NCI-H82 treated with DMSO at 0.1 percent for 48 hours (cell line): ENCODE results near the gene NXNL1.

ENCODE experiments used
- DNase-seq: peaks from one replicate; lab custom pipeline; 2025; ENCODE audit not compliant: unreplicated experiment; lab: John Stamatoyannopoulos, UW

The NXNL1 gene

DNA sequence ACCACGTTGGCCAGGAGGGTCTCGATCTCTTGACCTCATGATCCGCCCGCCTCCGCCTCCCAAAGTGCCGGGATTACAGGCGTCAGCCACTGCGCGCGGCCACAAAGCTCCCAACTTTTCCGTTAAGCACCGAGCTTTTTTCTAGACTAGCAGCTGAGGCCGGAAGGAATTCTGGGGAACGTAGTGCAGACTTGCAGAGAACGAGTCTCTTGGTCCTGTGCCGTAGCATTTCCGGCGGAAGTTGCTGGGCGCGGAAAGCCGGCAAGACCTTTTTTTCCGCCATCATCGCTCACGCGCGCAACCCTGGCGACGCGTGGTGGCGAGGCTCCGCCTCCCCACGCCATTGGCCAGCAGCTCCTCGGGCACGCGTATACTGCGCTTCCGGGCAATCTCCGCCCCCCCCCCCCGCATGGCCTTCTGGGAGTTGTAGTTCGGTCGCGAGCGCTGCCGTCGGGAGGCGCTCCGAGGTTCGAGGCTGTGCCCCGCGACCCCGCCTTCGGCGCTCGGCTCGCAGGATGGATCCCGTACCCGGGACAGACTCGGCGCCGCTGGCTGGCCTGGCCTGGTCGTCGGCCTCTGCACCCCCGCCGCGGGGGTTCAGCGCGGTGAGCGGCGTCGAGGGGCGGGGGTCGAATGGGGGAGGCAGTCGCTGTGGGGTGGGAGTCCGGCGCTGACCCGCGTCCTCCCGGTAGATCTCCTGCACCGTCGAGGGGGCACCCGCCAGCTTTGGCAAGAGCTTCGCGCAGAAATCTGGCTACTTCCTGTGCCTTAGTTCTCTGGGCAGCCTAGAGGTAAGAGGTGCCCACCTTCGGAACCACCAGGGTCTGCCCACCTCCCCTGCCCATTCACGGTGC lies 40.9 kb downstream of the NXNL1 start, which contains the start of gene MVB12A:
Gene MVB12A (plus strand): TSS at position 427 of the 854 bp plus-strand sequence. CDS start 89 bp downstream, at position 516.
- peak; percentile 100 for DNase-seq

DNA sequence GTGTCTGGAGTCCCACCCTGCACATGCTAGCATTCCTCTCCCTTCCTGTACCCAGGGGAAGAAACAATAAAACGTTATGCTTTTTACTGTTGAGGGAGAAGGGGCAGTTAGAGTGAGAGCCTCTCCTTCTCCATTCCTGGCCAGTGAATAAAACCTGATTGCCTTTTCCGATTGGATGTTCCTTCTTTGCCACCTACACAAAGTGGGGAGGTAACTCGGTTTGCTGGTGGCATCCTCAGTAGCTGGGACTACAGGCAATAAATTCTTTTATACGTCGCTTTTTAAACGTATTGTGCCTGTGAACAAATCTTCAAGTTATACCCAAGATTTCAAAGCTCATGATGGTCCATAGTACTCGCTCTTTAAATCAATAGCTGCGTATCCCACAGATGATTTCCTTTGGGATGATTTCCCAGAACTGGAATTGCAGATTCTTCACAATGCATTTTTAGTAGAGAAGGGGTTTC lies 41.5 kb downstream of the NXNL1 start:
- DNase-seq = no peak

DNA sequence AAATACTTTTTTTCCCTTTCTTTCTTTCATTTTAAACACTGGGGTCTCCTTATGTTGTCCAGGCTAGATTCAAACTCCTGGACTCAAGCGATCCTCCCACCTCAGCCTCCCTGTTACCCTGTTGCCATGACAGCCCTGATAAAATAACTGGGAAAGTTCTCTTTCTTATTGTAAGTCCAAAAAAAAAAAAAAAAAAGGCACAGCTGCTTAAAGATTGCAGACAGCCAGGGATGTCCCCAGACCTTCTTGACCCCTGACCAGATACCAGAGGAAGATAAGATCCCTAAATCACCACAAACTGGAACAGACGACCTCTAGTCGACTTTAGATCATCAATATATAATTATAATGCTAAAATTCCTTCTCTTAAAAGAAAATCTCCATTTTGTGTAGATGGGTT lies 42.0 kb downstream of the NXNL1 start:
- DNase-seq = no peak

DNA sequence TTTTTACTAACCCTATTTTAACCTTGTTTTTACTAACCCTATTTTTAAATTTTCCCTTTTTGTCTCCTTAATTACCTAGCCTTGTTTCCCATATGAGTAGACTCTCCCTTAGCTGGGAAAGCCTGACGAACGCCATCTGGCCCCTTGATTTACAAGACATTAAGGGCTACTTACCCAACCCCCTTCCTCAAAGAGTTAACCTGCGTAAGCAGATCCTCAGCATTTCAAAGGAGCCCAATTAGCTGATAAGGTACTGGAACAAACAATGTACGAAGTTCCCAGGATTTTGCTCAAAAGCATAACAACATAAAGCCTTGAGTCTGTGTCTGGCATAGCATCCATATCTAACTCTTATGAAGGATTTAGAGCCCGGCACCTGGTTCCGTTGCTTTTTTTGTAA lies 45.6 kb downstream of the NXNL1 start:
- DNase-seq = peak; percentile 94

DNA sequence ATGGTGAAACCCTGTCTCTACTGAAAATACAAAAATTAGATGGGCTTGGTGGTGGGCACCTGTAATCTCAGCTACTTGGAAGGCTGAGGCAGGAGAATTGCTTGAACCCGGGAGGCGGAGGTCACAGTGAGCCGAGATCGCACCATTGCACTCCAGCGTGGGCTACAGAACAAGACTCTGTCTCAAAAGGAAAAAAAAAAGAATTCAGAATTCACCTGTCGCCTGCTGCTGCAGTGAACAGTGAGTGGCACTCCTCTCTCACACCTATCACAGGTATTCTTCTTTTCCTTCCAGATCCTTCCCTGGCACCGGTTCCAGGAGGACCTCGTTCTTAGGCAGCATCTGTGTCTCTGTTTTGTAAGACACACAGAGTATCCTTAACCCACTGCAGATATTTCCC lies 46.6 kb downstream of the NXNL1 start:
- no peak for DNase-seq

DNA sequence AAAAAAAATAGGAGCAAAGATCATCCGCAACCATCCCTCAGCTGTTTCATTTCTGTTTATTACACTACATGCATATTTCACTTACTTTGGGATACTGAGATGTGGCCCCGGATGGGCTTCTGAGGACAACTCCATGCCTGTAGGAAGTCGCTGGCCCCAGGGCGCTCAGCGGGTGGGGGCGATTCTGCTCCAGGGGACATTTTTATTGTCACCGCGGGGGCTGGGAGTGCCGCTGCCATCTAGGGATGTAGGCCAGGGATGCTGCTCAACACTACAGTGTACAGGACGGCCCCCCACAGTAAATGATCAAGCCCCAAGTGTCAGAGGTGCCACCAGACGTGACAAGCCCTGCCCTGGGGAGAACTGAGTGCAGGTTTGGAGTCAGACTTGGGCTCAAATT lies 48.9 kb downstream of the NXNL1 start:
- DNase-seq = no peak

DNA sequence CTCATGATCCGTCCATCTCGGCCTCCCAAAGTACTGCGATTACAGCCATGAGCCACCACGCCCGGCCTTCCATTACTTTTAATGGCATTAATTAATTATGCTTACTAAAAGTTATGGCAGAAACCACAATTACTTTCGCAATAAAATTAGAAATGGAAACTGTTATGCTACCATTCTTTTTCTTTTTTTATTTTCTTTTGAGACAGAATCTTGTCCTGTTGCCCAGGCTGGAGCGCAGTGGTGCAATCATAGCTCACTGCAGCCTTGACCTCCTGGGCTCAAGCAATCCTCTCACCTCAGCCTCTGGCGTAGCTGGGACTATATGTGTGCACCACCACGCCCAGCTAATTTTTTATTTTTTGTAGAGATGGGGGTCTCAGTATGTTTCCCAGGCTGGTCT lies 50.7 kb downstream of the NXNL1 start:
- DNase-seq = no peak

DNA sequence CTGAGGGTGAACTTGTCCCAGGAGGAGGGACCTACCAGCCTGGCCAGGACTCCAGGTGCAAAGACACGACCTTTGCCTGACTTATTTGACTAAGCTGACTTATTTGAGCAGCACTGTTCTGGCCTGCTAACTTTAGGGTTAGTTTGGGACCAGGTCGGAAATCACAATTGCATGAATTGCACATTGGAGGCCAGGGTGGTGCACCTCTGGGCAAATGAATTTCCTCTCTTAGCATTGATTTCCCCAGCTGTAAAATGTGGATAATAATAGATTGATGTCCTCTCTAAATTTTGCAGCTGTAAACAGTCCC lies 53.9 kb downstream of the NXNL1 start:
- DNase-seq = no peak

DNA sequence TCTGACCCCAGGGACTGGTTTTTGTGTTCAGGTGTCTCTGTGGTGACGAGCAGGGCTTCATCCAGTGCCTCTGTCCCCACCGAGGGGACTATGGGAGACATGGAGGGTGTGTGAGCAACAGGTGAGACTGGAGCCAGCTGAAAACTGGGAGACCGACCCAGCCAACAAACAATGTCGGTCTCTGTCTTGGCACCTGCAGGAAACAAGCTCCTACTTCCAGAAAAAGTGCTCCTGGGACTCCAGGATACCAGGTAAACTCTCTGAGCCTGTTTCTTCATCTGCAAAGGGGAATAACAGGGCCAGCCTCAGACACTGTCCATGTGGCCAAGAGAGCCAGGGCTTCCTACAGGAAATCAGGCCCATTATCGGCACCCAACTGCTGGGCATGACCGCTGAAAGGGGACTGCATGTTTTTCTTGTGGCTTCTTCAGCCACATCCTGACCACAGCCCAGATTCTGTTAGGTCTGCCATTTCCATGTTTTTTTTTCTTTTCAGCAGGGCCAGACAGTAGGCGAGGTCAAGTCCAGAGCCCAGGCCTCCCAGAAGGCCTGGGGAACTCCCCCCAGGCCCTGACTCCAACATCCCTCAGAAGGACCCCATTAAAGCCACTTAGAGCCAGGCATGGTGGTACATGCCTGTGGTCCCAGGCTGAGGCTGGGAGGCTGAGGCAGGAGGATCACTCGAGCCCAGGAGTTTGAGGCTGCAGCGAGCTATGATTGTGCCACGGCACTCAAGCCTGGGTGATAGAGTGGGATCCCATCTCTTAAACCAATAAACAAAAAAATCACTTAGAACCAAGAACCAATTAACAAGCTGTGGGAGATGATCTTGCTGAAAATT lies 54.5 kb downstream of the NXNL1 start:
- no peak for DNase-seq
